K562 (cell line): Measurements from ENCODE around the gene APCDD1. TPM values are rescaled to one million over a fixed set of nuclear protein-coding genes. Genes with fewer than 3 reads are reported as not detected.

Source experiments
- CBFA2T2 ChIP-seq: fragments of 450-650 bp; conservative IDR thresholded peaks from 2 replicates; pipeline ENCODE4 v1.6.1; 2017; ENCODE audit warnings: mild to moderate bottlenecking
- ETV1 ChIP-seq: fragments of 450-650 bp; conservative IDR thresholded peaks from 2 replicates; pipeline ENCODE4 v1.6.1; 2016; ENCODE audit warnings: missing genetic modification characterization, control low read depth, low read depth, missing compliant biosample characterization
- KAT7 ChIP-seq: sonication (generic); formaldehyde crosslinking; IDR thresholded peaks from 2 replicates; pipeline ENCODE4 v1.8.0; 2022; ENCODE audit warnings: missing genetic modification reagents, mild to moderate bottlenecking, borderline replicate concordance
- MTA2 ChIP-seq: fragments of 450-650 bp; IDR thresholded peaks from 2 replicates; pipeline ENCODE4 v1.6.1; 2016; ENCODE audit warnings: low read depth
- PTTG1 ChIP-seq: fragments of 450-650 bp; IDR thresholded peaks from 2 replicates; pipeline ENCODE4 v1.6.1; 2016; ENCODE audit warnings: low read depth, mild to moderate bottlenecking, missing genetic modification characterization, missing compliant biosample characterization
- RB1 ChIP-seq: fragments of 450-650 bp; IDR thresholded peaks from 2 replicates; pipeline ENCODE4 v1.6.1; 2017; ENCODE audit warnings: low read depth, mild to moderate bottlenecking
- RBM17 ChIP-seq: fragments of 200-400 bp; formaldehyde crosslinking; IDR thresholded peaks from 2 replicates; pipeline ENCODE4 v1.6.1; 2017; ENCODE audit warnings: low read depth, mild to moderate bottlenecking, low read length, borderline replicate concordance
- RBM39 ChIP-seq: fragments of 200-400 bp; formaldehyde crosslinking; optimal IDR thresholded peaks from 2 replicates; pipeline ENCODE3; 2018; ENCODE audit warnings: low read depth, low read length
- RREB1 ChIP-seq: fragments of 250-450 bp; sonication (Bioruptor Pico); IDR thresholded peaks from 2 replicates; pipeline ENCODE4 v1.4.0; 2020
- SRSF1 ChIP-seq: fragments of 200-400 bp; formaldehyde crosslinking; IDR thresholded peaks from 2 replicates; pipeline ENCODE4 v1.6.1; 2017; ENCODE audit warnings: mild to moderate bottlenecking, low read depth, low read length, moderate library complexity
- TAF15 ChIP-seq: fragments of 200-400 bp; formaldehyde crosslinking; IDR thresholded peaks from 2 replicates; pipeline ENCODE4 v1.6.1; 2017; ENCODE audit warnings: mild to moderate bottlenecking, low read depth, low read length, moderate library complexity
- TCF3 ChIP-seq: sonication (generic); formaldehyde crosslinking; IDR thresholded peaks from 2 replicates; pipeline ENCODE4 v1.4.0; 2020; ENCODE audit warnings: mild to moderate bottlenecking, missing genetic modification reagents
- U2AF1 ChIP-seq: fragments of 200-400 bp; formaldehyde crosslinking; optimal IDR thresholded peaks from 2 replicates; pipeline ENCODE3; 2017; ENCODE audit warnings: mild to moderate bottlenecking, low read depth, low read length, moderate library complexity
- ZFPM2 ChIP-seq: fragments of 250-450 bp; sonication (Bioruptor Pico); IDR thresholded peaks from 2 replicates; pipeline ENCODE4 v1.5.1; 2022; ENCODE audit warnings: mild to moderate bottlenecking
- ZNF384 ChIP-seq: IDR thresholded peaks from 2 replicates; pipeline ENCODE4 v1.6.1; 2012; ENCODE audit warnings: low read depth, low read length, improper control_type of control experiment
- ZNF518B ChIP-seq: fragments of 250-450 bp; sonication (Bioruptor Pico); IDR thresholded peaks from 2 replicates; pipeline ENCODE4 v1.5.0; 2021; ENCODE audit warnings: mild to moderate bottlenecking, moderate library complexity
- polyA plus RNA-seq, 8 experiments: library from polyadenylated mRNA; depleted of rRNA in 4 of 8; stranded (reverse) in 5 of 8; unstranded in 3 of 8; fragments of >200 nt; fragmentation: Nextera tagmentation in 2 of 8; fragmentation: Illumina TruSeq in 1 of 8; extraction: Ambion mirVana in 2 of 8; extraction: Trizol in 1 of 8; gene quantifications; 2 replicates each; pipeline versions ENCODE4 v1.2.1 to v1.2.3, GENCODE V29; 2011 to 2014; ENCODE audit warnings: inconsistent platforms in 1 of 8, missing spikeins in 1 of 8
- total RNA-seq, 7 experiments: library from RNA; depleted of rRNA in 6 of 7; stranded (reverse); fragments of >200 nt in 6 of 7; fragmentation: Illumina TruSeq in 2 of 7; extraction: Trizol in 2 of 7; gene quantifications; 2 replicates each; pipeline versions ENCODE4 v1.2.1 to v1.2.3, GENCODE V29; 2011 to 2021; ENCODE audit warnings: low replicate concordance in 1 of 7
- TF ChIP-seq, protein P1 (sequence below), 2 experiments: IDR thresholded peaks; 2 replicates each; pipeline ENCODE4 v1.6.1; 2012; ENCODE audit warnings: improper control_type of control experiment in 2 of 2, low read depth in 2 of 2, low read length in 2 of 2, borderline replicate concordance in 1 of 2

Gene APCDD1
- total and polyA plus RNA-seq, 9 of the 15 experiments (the other 6 are each of a cell fraction or from before 2014, with no cell fraction given): 0.07 TPM; not detected in 8

DNA sequence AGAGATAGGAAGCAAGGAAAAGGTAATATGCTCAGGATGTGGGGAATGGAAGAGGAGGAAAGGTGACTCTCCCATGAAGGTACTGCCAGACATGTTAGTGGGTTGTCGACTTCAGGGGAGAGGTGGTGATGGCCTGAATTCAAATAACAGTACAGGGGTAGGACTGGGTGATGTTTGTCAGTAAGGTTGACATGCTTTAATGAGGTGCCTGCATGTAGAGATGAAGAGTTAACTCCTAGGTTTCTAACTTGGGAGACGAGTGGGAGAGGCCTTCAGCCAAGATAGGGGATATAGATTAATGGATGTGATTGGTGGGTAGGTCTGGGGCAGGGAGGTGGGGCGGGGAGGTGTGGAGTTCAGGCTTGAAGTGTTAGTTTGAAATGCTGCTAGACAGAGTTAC lies 74.0 kb downstream of the APCDD1 start (continued):
- TF ChIP-seq ZFPM2 (no peak), U2AF1 (no peak), ZNF518B (CRISPR knock-in tag) (no peak), MTA2 (no peak), RB1 (no peak), ZNF384 (no peak), PTTG1 (tag) (no peak), ETV1 (tag) (no peak), TCF3 (CRISPR knock-in tag) (0 out of 2 replicates have a peak, but pooled peaks have one; percentile 10), CBFA2T2 (no peak), RBM17 (no peak), TAF15 (no peak), KAT7 (no peak), RBM39 (no peak), RREB1 (CRISPR knock-in tag) (no peak), SRSF1 (no peak)
- TF ChIP-seq, protein P1, sequence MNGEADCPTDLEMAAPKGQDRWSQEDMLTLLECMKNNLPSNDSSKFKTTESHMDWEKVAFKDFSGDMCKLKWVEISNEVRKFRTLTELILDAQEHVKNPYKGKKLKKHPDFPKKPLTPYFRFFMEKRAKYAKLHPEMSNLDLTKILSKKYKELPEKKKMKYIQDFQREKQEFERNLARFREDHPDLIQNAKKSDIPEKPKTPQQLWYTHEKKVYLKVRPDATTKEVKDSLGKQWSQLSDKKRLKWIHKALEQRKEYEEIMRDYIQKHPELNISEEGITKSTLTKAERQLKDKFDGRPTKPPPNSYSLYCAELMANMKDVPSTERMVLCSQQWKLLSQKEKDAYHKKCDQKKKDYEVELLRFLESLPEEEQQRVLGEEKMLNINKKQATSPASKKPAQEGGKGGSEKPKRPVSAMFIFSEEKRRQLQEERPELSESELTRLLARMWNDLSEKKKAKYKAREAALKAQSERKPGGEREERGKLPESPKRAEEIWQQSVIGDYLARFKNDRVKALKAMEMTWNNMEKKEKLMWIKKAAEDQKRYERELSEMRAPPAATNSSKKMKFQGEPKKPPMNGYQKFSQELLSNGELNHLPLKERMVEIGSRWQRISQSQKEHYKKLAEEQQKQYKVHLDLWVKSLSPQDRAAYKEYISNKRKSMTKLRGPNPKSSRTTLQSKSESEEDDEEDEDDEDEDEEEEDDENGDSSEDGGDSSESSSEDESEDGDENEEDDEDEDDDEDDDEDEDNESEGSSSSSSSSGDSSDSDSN (IDR thresholded peaks at IDR 0.05; ENCODE audit: borderline replicate concordance in 1 of 2, low read depth in 2 of 2, low read length in 2 of 2): no peak
